GM12874 (cell line): ENCODE measurements around the gene MTFR1L.

Experiments
- TF ChIP-seq, protein P1 (sequence below): IDR thresholded peaks from 2 replicates; pipeline ENCODE4 v1.5.1; 2011; ENCODE audit warnings: low read depth, mild to moderate bottlenecking, control low read depth, low read length, moderate library complexity; ENCODE audit not compliant: insufficient read depth

Gene MTFR1L

DNA sequence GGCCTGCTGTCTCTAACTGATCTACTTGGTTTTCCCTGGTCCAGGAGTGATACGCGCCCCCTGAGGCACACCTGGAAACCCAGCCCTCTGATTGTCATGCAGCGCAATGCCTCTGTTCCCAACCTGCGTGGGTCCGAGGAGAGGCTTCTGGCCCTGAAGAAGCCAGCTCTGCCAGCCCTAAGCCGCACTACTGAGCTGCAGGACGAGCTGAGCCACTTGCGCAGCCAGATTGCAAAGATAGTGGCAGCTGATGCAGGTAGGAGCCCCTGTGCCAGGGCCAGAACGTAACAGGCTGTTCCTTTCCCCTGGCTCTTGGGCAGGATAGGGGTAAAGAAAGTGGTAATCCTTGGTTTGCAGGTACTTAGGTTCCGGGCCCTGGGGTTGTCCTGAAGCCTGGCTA, 6.8 kb downstream of the MTFR1L start:
- TF ChIP-seq, protein P1, sequence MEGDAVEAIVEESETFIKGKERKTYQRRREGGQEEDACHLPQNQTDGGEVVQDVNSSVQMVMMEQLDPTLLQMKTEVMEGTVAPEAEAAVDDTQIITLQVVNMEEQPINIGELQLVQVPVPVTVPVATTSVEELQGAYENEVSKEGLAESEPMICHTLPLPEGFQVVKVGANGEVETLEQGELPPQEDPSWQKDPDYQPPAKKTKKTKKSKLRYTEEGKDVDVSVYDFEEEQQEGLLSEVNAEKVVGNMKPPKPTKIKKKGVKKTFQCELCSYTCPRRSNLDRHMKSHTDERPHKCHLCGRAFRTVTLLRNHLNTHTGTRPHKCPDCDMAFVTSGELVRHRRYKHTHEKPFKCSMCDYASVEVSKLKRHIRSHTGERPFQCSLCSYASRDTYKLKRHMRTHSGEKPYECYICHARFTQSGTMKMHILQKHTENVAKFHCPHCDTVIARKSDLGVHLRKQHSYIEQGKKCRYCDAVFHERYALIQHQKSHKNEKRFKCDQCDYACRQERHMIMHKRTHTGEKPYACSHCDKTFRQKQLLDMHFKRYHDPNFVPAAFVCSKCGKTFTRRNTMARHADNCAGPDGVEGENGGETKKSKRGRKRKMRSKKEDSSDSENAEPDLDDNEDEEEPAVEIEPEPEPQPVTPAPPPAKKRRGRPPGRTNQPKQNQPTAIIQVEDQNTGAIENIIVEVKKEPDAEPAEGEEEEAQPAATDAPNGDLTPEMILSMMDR: no peak

GRCh38 chr1:25828491-25828890, 8.7 kb downstream of the MTFR1L start:
- TF ChIP-seq, protein P1: no peak

DNA sequence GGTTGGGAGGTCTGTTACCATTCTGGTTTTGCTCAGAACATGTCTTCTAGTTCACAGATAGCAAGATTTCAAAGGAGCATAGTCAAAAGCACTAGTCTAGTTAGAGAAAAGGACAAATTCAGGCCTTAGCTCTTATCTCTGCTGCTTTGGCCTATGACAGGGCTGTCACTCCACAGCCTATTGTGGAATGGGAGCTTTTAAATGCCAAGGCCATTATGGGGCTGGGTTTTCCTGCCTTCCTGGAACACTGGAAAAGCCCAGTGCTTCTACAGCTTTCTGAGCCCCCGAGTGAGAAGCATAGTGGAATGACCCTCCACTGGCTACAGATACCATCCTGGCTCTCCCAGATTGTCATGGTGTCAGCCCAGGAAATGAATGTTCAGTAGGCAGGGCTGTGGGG, 9.3 kb downstream of the MTFR1L start:
- TF ChIP-seq, protein P1: no peak

- TF ChIP-seq, protein P1: no peak
These were observed 11.9 kb downstream of the MTFR1L start for GRCh38 chr1:25831569-25832196.

GRCh38 chr1:25832336-25833037, 12.7 kb downstream of the MTFR1L start:
- TF ChIP-seq, protein P1: no peak

GRCh38 chr1:25833158-25833557, 13.4 kb downstream of the MTFR1L start:
- TF ChIP-seq, protein P1: no peak

GRCh38 chr1:25834894-25835293, 15.1 kb downstream of the MTFR1L start:
- TF ChIP-seq, protein P1: no peak
